Stomach (tissue), 9 donors: Measurements from ENCODE around the gene AATF. TPM values are rescaled to one million over a fixed set of nuclear protein-coding genes. Genes with fewer than 3 reads are reported as not detected.

Experiments
- DNase-seq, 2 donors: peaks; one replicate each; pipeline versions ENCODE4 v3.0.0 to v3.0.0-alpha.2; 2013 to 2019
- H3K27ac ChIP-seq, 5 donors: fragments of 200-600 bp in 4 of 5; sonication (generic) in 4 of 5; one replicate each; pipeline ENCODE4 v1.5.1; 2013 to 2019; ENCODE audit warnings: mild to moderate bottlenecking in 1 of 5, moderate library complexity in 1 of 5
- H3K27me3 ChIP-seq, 3 donors: fragments of 200-600 bp; sonication (generic); one replicate each; pipeline ENCODE4 v1.5.1; 2017 to 2019; ENCODE audit warnings: mixed run types in 1 of 3
- H3K36me3 ChIP-seq, 4 donors: fragments of 200-600 bp; sonication (generic); 1 replicate in 3 of 4; 2 replicates in 1 of 4; pipeline ENCODE4 v1.5.1; 2016 to 2019
- H3K4me1 ChIP-seq, 4 donors: fragments of 200-600 bp; sonication (generic); one replicate each; pipeline ENCODE4 v1.5.1; 2016 to 2019
- H3K4me3 ChIP-seq, 4 donors: fragments of 200-600 bp; sonication (generic) in 3 of 4; one replicate each; pipeline ENCODE4 v1.5.1; 2016 to 2019; ENCODE audit warnings: mild to moderate bottlenecking in 1 of 4
- H3K9me3 ChIP-seq, 4 donors: fragments of 200-600 bp; sonication (generic); one replicate each; pipeline ENCODE4 v1.5.1; 2016 to 2019
- EP300 ChIP-seq: sonication (generic); formaldehyde crosslinking; IDR thresholded peaks from one replicate; pipeline ENCODE4 v1.6.1; 2017; ENCODE audit warnings: antibody characterized with exemption
- POLR2A ChIP-seq, 4 donors: fragments of 450-650 bp; IDR thresholded peaks; one replicate each; pipeline ENCODE4 v1.6.1; 2016; ENCODE audit warnings: antibody characterized with exemption in 4 of 4, control low read depth in 2 of 4, mild to moderate bottlenecking in 1 of 4, moderate library complexity in 1 of 4
- POLR2AphosphoS5 ChIP-seq, 3 donors: sonication (generic); formaldehyde crosslinking; IDR thresholded peaks; one replicate each; pipeline ENCODE4 v1.6.1; 2016; ENCODE audit warnings: antibody characterized with exemption in 3 of 3
- WGBS, 5 donors: extraction: QIAGEN DNeasy Blood & Tissue Kit in 3 of 5; methylation state at CpG; one replicate each; pipeline versions ENCODE4 v1.1.5 to v1.1.7; 2013 to 2018; 5-methylcytosine and 5-hydroxymethylcytosine counted together
- intact Hi-C: fragments of 100-400 bp; cut with DNase I; formaldehyde crosslinking; loops from one replicate; pipeline ENCODE4 v1.15.1; 2023; ENCODE audit warnings: low total_unique reads
- polyA plus RNA-seq, 3 donors: library from polyadenylated mRNA; stranded (reverse); fragments of 200-250 nt; gene quantifications; one replicate each; pipeline ENCODE4 v1.2.3, GENCODE V29; 2013
- total RNA-seq, 5 donors: library from RNA; depleted of rRNA; stranded (reverse); fragments of >200 nt; gene quantifications; one replicate each; pipeline versions ENCODE4 v1.1.0 to v1.2.3, GENCODE V29; 2014 to 2016
- TF ChIP-seq, protein P1 (sequence below), 7 experiments: fragments of 450-650 bp in 4 of 7; fragments of 200-600 bp in 3 of 7; sonication (generic) in 3 of 7; IDR thresholded peaks; one replicate each; pipeline ENCODE4 v1.5.1; 2016 to 2019; ENCODE audit warnings: antibody characterized with exemption in 7 of 7, control low read depth in 2 of 7, mild to moderate bottlenecking in 1 of 7
- donor health status: healthy with polysubstance abuse.
- donor health status: Bipolar disorder and iron deficiency.
- donor health status: healthy.

The AATF gene
- total and polyA plus RNA-seq, 8 donors: 5.3 to 52.7 (median 24.7) TPM

DNA sequence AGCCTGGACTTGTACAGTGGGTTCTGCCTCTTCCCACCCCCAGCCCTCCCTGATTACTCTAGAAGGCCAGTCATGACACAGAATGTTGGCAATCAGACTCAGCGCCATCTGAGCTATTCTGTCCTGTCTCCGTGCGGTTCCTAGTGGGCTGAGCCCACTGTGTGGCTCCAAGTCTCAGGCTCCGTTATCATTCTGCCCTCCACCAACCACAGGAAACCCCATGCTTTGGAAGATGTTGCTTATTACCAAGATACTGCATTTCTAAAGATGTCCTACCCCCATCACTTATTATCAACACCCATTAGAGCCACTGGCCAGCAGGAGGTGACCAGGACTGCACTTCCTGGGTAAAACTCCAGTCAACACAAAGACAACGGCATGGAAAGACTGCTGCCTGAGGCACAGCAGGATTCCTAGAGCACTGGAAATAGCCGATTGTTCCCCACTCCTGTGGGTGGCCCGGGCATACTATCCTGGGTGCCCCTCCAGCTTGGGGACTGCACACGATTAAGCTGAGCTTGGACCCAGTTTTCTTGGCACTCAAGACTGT, 133.6 kb downstream of the AATF start:
- no peak overlapping the region for H3K4me3 ChIP-seq
- intact Hi-C loops: no loop called here

GRCh38 chr17:37082985-37083384, 134.2 kb downstream of the AATF start:
- no peaks in the 10 kb centered on the region for H3K27me3 ChIP-seq
- H3K9me3 ChIP-seq: peaks cover 0 to 11% (median 2%) of the 10 kb centered on the region in 4 donors
- TF ChIP-seq, protein P1, sequence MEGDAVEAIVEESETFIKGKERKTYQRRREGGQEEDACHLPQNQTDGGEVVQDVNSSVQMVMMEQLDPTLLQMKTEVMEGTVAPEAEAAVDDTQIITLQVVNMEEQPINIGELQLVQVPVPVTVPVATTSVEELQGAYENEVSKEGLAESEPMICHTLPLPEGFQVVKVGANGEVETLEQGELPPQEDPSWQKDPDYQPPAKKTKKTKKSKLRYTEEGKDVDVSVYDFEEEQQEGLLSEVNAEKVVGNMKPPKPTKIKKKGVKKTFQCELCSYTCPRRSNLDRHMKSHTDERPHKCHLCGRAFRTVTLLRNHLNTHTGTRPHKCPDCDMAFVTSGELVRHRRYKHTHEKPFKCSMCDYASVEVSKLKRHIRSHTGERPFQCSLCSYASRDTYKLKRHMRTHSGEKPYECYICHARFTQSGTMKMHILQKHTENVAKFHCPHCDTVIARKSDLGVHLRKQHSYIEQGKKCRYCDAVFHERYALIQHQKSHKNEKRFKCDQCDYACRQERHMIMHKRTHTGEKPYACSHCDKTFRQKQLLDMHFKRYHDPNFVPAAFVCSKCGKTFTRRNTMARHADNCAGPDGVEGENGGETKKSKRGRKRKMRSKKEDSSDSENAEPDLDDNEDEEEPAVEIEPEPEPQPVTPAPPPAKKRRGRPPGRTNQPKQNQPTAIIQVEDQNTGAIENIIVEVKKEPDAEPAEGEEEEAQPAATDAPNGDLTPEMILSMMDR (IDR thresholded peaks at IDR 0.05): no peak
- TF ChIP-seq POLR2AphosphoS5 (IDR thresholded peaks at IDR 0.05): no peak
- WGBS, 5 donors: 82 to 93% (median 89%) methylated on average over 4 of the region's 4 CpGs
- intact Hi-C loops: no loop called here
- H3K36me3 ChIP-seq: peaks cover 9 to 34% (median 30%) of the 10 kb centered on the region in 4 donors
- H3K4me3 ChIP-seq: no peak overlapping the region
- peaks cover 0 to 6% (median 5%) of the 10 kb centered on the region in 4 donors for H3K4me1 ChIP-seq
- no peak overlapping the region for H3K27ac ChIP-seq
- DNase-seq: no peak

More for the DNA sequence above, 133.6 kb downstream of the AATF start:
- Histone ChIP-seq H3K9me3 (peaks cover 0 to 11% (median 2%) of the 10 kb centered on the region in 4 donors), H3K36me3 (peaks cover 5 to 28% (median 26%) of the 10 kb centered on the region in 4 donors), H3K27me3 (no peaks in the 10 kb centered on the region), H3K27ac (no peak overlapping the region), H3K4me1 (peaks cover 0 to 6% (median 5%) of the 10 kb centered on the region in 4 donors)
- 82 to 91% (median 88%) methylated on average over 8 of the region's 8 CpGs for WGBS, 5 donors
- TF ChIP-seq, protein P1 (IDR thresholded peaks at IDR 0.05): no peak
- no peak for TF ChIP-seq EP300
- TF ChIP-seq POLR2AphosphoS5 (IDR thresholded peaks at IDR 0.05): no peak
- TF ChIP-seq POLR2A (IDR thresholded peaks at IDR 0.05): no peak
- no peak for DNase-seq

- TF ChIP-seq, protein P1 (IDR thresholded peaks at IDR 0.05): no peak
- TF ChIP-seq POLR2A (IDR thresholded peaks at IDR 0.05) (no peak), EP300 (no peak), POLR2AphosphoS5 (IDR thresholded peaks at IDR 0.05) (no peak)
- peaks cover 0 to 8% (median 6%) of the 10 kb centered on the region in 4 donors for H3K4me1 ChIP-seq
- H3K27me3 ChIP-seq: no peaks in the 10 kb centered on the region
- peaks cover 0 to 11% (median 2%) of the 10 kb centered on the region in 4 donors for H3K9me3 ChIP-seq
- H3K4me3 ChIP-seq: no peak overlapping the region
- 73 to 77% (median 76%) methylated on average over 6 of the region's 6 CpGs for WGBS, 5 donors
- DNase-seq: peak in 1 of 2 donors; percentile 35
- no peak overlapping the region for H3K27ac ChIP-seq
- intact Hi-C loops: no loop called here
- H3K36me3 ChIP-seq: peaks cover 9 to 38% (median 32%) of the 10 kb centered on the region in 4 donors
Observed at GRCh38 chr17:37083456-37083855, 134.7 kb downstream of the AATF start.

GRCh38 chr17:37084372-37084771, 135.6 kb downstream of the AATF start:
- TF ChIP-seq EP300: no peak
- TF ChIP-seq, protein P1 (IDR thresholded peaks at IDR 0.05): no peak
- TF ChIP-seq POLR2A (IDR thresholded peaks at IDR 0.05): no peak
- no peak for TF ChIP-seq POLR2AphosphoS5 (IDR thresholded peaks at IDR 0.05)
- 26 to 53% (median 45%) methylated on average over 5 of the region's 5 CpGs for WGBS, 5 donors
- Histone ChIP-seq H3K4me3 (no peak overlapping the region), H3K9me3 (peaks cover 0 to 4% (median 0%) of the 10 kb centered on the region in 4 donors), H3K36me3 (peaks cover 9 to 48% (median 35%) of the 10 kb centered on the region in 4 donors), H3K27ac (no peak overlapping the region), H3K4me1 (peaks cover 8 to 17% (median 15%) of the 10 kb centered on the region in 4 donors), H3K27me3 (no peaks in the 10 kb centered on the region)
- intact Hi-C loops: no loop called here
- peak in 1 of 2 donors; percentile 40 for DNase-seq
